HepG2 (cell line): ENCODE results near the gene MYH16. TPM values are rescaled to one million over a fixed set of nuclear protein-coding genes. Genes with fewer than 3 reads are reported as not detected.
"Not testable (repeated sequence)": the region's sequence is repeated elsewhere in the genome, so short reads cannot be mapped to it uniquely, and the experiment has no call there.

Source experiments
- ATAC-seq: fragments of 200-7000 bp; cut with Tn5 transposase; 3 replicates; pipeline ENCODE4 v1.9.1; 2020; ENCODE audit warnings: mild to moderate bottlenecking, moderate library complexity
- BruUV-seq: library from RNA; stranded (reverse); fragments of 400-500 nt; replicated peaks from 2 replicates; lab custom pipeline; 2021; lab: Mats Ljungman, UMichigan
- CTCF ChIA-PET: fragments of 300-600 bp; formaldehyde crosslinking; extraction: SDS; loops from one replicate; lab custom pipeline; 2021; ENCODE audit warnings: low total read pairs, inconsistent platforms, low intra/inter-chr PET ratio; lab: Yijun Ruan, JAX
- POLR2A ChIA-PET: fragments of 350-600 bp; sonication (Branson Sonifier 250); formaldehyde crosslinking; loops from one replicate; lab custom pipeline; 2020; ENCODE audit warnings: antibody characterized with exemption, inconsistent platforms; lab: Yijun Ruan, JAX
- DNase-seq: peaks from one replicate; pipeline ENCODE4 v3.0.0-alpha.2; 2015; ENCODE audit warnings: low spot score
- FAIRE-seq: peaks from 3 replicates; lab custom pipeline; 2011; peaks lifted over from hg19 to GRCh38; lab: Jason Lieb, UNC
- H2AFZ ChIP-seq: one replicate; pipeline ENCODE4 v1.6.1; 2011; ENCODE audit warnings: low read length, inconsistent platforms
- H3K27ac ChIP-seq: fragments of 300-600 bp; 3 replicates; pipeline ENCODE4 v1.8.0; 2011; ENCODE audit warnings: mixed run types, mild to moderate bottlenecking, mixed read lengths, low read length, inconsistent platforms; ENCODE audit not compliant: insufficient read depth; ENCODE audit errors: extremely low read length
- H3K27me3 ChIP-seq, 2 experiments: fragments of 200-600 bp in 1 of 2; 2 replicates in 1 of 2; 3 replicates in 1 of 2; pipeline versions ENCODE4 v1.6.0 to v1.8.0; 2011; ENCODE audit warnings: low read length in 2 of 2, mild to moderate bottlenecking in 2 of 2, moderate library complexity in 2 of 2, inconsistent platforms in 1 of 2; ENCODE audit not compliant: insufficient read depth in 2 of 2, control insufficient read depth in 1 of 2
- H3K36me3 ChIP-seq, 2 experiments: fragments of 200-600 bp in 1 of 2; replicated peaks in 1 of 2; 2 replicates in 1 of 2; 3 replicates in 1 of 2; pipeline versions ENCODE4 v1.5.1 to v1.8.0; 2011; ENCODE audit warnings: low read length in 2 of 2, inconsistent platforms in 1 of 2; ENCODE audit not compliant: insufficient read depth in 2 of 2, control insufficient read depth in 1 of 2
- H3K4me1 ChIP-seq: 2 replicates; pipeline ENCODE4 v1.5.1; 2012; ENCODE audit warnings: low read length, inconsistent platforms; ENCODE audit not compliant: insufficient read depth
- H3K4me2 ChIP-seq: 2 replicates; pipeline ENCODE4 v1.6.0; 2011; ENCODE audit warnings: low read depth, low read length, inconsistent platforms
- H3K4me3 ChIP-seq, 3 experiments: fragments of 200-600 bp in 1 of 3; sonication (generic), shearing (Covaris generic) in 1 of 3; replicated peaks in 1 of 3; 2 replicates each; pipeline ENCODE4 v1.5.1; 2011 to 2016; ENCODE audit warnings: low read length in 3 of 3, inconsistent platforms in 2 of 3, low read depth in 2 of 3, mild to moderate bottlenecking in 2 of 3, control low read depth in 1 of 3, mixed read lengths in 1 of 3; ENCODE audit not compliant: insufficient read depth in 1 of 3
- H3K79me2 ChIP-seq: one replicate; pipeline ENCODE4 v1.6.1; 2011; ENCODE audit warnings: low read length, inconsistent platforms; ENCODE audit not compliant: insufficient read depth
- H3K9ac ChIP-seq: 2 replicates; pipeline ENCODE4 v1.6.0; 2011; ENCODE audit warnings: mild to moderate bottlenecking, low read depth, low read length, inconsistent platforms; ENCODE audit not compliant: insufficient read depth
- H3K9me3 ChIP-seq: 2 replicates; pipeline ENCODE4 v1.5.1; 2012; ENCODE audit warnings: mild to moderate bottlenecking, low read length
- H4K20me1 ChIP-seq: 2 replicates; pipeline ENCODE4 v1.6.0; 2011; ENCODE audit warnings: inconsistent platforms, mild to moderate bottlenecking, low read length, moderate library complexity; ENCODE audit not compliant: insufficient read depth
- CBX2 ChIP-seq, 2 experiments: fragments of 200-600 bp in 1 of 2; sonication (generic); formaldehyde crosslinking in 1 of 2; IDR thresholded peaks; 2 replicates each; pipeline versions ENCODE4 v1.7.0 to v1.8.1; 2018 to 2022; ENCODE audit warnings: low read depth in 2 of 2, low read length in 1 of 2, mild to moderate bottlenecking in 1 of 2, missing genetic modification reagents in 1 of 2
- GFI1 ChIP-seq: sonication (generic); formaldehyde crosslinking; IDR thresholded peaks from 2 replicates; pipeline ENCODE4 v1.5.0; 2020; ENCODE audit warnings: missing genetic modification reagents, mild to moderate bottlenecking, borderline replicate concordance
- MYC ChIP-seq: sonication (generic); formaldehyde crosslinking; IDR thresholded peaks from 2 replicates; pipeline ENCODE4 v1.9.0; 2021; ENCODE audit warnings: missing genetic modification reagents, borderline replicate concordance
- NKX3-1 ChIP-seq: sonication (generic); formaldehyde crosslinking; IDR thresholded peaks from 2 replicates; pipeline ENCODE4 v1.5.0; 2020; ENCODE audit warnings: missing genetic modification reagents
- REPIN1 ChIP-seq: sonication (generic); formaldehyde crosslinking; IDR thresholded peaks from 2 replicates; pipeline ENCODE4 v1.8.0; 2022; ENCODE audit warnings: missing genetic modification reagents, low read depth, mild to moderate bottlenecking, borderline replicate concordance
- WGBS: methylation state at CpG from one replicate; pipeline ENCODE4 v1.1.6; 2017; ENCODE audit warnings: low lambda C conversion rate; 5-methylcytosine and 5-hydroxymethylcytosine counted together
- in situ Hi-C: cut with HindIII; loops from 2 replicates; pipeline ENCODE4 v1.10.0; 2017; ENCODE audit warnings: low pct_unique_long_range_greater_than_20kb; ENCODE audit not compliant: extremely low pct_ligation_motif_present
- intact Hi-C: fragments of 100-400 bp; cut with micrococcal nuclease; formaldehyde crosslinking; loops from one replicate; pipeline ENCODE4 v1.10.0; 2022; ENCODE audit not compliant: unreplicated experiment
- polyA plus RNA-seq, 8 experiments: library from polyadenylated mRNA; depleted of rRNA in 3 of 8; stranded (reverse) in 7 of 8; unstranded in 1 of 8; fragments of >200 nt; fragmentation: Illumina TruSeq in 4 of 8; extraction: Trizol in 4 of 8; gene quantifications; 2 replicates each; pipeline versions ENCODE4 v1.2.1 to v1.2.3, GENCODE V29; 2011 to 2016; ENCODE audit warnings: low read depth in 4 of 8, missing spikeins in 1 of 8, mixed read lengths in 1 of 8; ENCODE audit not compliant: insufficient read depth in 1 of 8
- total RNA-seq, 5 experiments: library from RNA; depleted of rRNA; stranded (reverse); fragments of >200 nt; fragmentation: Illumina TruSeq; extraction: Trizol; gene quantifications; 2 replicates each; pipeline ENCODE4 v1.2.3, GENCODE V29; 2016; ENCODE audit warnings: low read depth in 1 of 5
- TF ChIP-seq, protein P1 (sequence below): IDR thresholded peaks from 2 replicates; pipeline ENCODE4 v1.6.1; 2012; ENCODE audit warnings: inconsistent platforms
- TF ChIP-seq, protein P2 (sequence below): sonication (generic); formaldehyde crosslinking; IDR thresholded peaks from 2 replicates; pipeline ENCODE4 v1.4.0; 2020; ENCODE audit warnings: missing genetic modification reagents

The MYH16 gene
- total and polyA plus RNA-seq, 2 of the 13 experiments (the other 11 are each of a cell fraction or from before 2014, with no cell fraction given): 0.05 to 0.15 TPM

DNA sequence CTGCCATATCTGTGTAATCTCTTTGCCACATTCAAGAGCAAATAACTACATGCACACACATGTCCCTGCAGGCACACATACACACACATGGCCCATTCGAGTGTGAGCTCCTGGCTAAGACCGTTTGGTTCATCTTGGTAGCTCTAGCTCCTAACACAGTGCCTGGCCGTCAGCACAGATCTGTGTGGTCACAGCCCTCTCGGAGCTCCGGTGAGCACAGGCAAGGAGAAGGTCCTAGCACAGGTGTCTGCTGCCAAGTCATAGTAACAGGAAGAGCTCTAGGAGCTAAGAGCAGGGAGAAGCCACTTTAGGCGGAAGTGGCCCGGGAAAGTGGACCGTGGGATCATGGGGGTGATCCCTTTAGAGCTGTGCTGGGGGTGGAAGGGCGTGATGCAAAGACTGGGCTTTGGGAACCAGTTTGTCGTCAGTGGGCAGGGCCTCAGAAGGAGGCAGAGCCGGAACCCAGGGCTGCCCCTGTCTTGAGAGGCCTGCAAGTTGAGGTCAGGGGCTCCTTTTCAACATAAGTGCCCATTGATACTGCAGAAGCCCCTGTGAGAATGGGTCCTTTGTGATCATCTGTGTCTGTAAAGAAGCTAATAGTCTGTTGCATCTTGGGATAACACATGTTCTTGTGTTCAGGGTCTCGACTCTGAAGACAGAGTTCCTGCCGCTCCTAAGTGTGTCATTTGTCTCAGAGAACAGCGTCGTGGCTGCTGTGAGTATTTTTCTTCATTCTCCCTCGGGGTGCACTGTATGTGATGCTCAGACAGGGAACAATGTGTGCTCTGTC lies 85.3 kb downstream of the MYH16 start:
- Histone ChIP-seq H4K20me1 (no peaks in the 10 kb centered on the region), H3K36me3 (peaks cover 18 to 54% of the 10 kb centered on the region in 2 experiments), H3K27me3 (no peaks in the 10 kb centered on the region), H2AFZ (no peak overlapping the region), H3K4me1 (0 out of 2 replicates have a peak, but pooled peaks cover 8% of the 10 kb centered on the region), H3K9ac (no peak overlapping the region), H3K4me3 (no peak overlapping the region), H3K4me2 (no peak overlapping the region), H3K79me2 (no peaks in the 10 kb centered on the region), H3K9me3 (no peaks in the 10 kb centered on the region), H3K27ac (no peak overlapping the region)
- 95% methylated on average over 16 of the region's 16 CpGs for WGBS
- ChIA-PET CTCF (no interaction called here), POLR2A (no interaction called here)
- no TSS peak for BruUV-seq
- ATAC-seq: no peak
- intact Hi-C loops (no loop called here), in situ Hi-C loops (no loop called here)
- TF ChIP-seq, protein P1, sequence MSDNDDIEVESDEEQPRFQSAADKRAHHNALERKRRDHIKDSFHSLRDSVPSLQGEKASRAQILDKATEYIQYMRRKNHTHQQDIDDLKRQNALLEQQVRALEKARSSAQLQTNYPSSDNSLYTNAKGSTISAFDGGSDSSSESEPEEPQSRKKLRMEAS: no peak
- TF ChIP-seq CBX2 (IDR thresholded peaks at IDR 0.05; ENCODE audit: low read depth, low read length): no peak
- TF ChIP-seq CBX2 (CRISPR knock-in tag; IDR thresholded peaks at IDR 0.05; ENCODE audit: low read depth): no peak
- no peak for TF ChIP-seq REPIN1
- no peak for TF ChIP-seq NKX3-1 (CRISPR knock-in tag)
- TF ChIP-seq, protein P2, sequence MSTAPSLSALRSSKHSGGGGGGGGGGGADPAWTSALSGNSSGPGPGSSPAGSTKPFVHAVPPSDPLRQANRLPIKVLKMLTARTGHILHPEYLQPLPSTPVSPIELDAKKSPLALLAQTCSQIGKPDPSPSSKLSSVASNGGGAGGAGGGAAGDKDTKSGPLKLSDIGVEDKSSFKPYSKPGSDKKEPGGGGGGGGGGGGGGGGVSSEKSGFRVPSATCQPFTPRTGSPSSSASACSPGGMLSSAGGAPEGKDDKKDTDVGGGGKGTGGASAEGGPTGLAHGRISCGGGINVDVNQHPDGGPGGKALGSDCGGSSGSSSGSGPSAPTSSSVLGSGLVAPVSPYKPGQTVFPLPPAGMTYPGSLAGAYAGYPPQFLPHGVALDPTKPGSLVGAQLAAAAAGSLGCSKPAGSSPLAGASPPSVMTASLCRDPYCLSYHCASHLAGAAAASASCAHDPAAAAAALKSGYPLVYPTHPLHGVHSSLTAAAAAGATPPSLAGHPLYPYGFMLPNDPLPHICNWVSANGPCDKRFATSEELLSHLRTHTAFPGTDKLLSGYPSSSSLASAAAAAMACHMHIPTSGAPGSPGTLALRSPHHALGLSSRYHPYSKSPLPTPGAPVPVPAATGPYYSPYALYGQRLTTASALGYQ (CRISPR knock-in tag): no peak
- no peak for TF ChIP-seq GFI1 (CRISPR knock-in tag)
- no peak for TF ChIP-seq MYC (CRISPR knock-in tag)
- FAIRE-seq: no peak
- DNase-seq: no peak

DNA sequence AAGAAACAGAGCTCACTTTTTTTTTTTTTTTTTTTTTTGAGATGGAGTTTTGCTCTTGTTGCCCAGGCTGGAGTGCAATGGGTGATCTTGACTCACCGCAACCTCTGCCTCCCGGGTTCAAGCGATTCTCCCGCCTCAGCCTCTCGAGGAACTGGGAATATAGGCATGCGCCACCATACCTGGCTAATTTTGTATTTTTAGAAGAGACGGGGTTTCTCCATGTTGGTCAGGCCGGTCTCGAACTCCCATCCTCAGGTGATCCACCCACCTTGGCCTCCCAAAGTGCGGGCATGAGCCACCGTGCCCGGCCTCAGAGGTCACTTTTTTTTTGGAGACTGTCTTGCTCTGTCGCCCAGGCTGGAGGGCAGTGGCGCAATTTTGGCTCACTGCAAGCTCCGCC lies 85.9 kb downstream of the MYH16 start:
- H3K27ac ChIP-seq, H3K9me3 ChIP-seq, H3K9ac ChIP-seq, FAIRE-seq, ATAC-seq, H3K79me2 ChIP-seq, H3K4me1 ChIP-seq, POLR2A ChIA-PET, H4K20me1 ChIP-seq, DNase-seq, H2AFZ ChIP-seq, BruUV-seq, CTCF ChIA-PET, intact Hi-C loops, H3K27me3 ChIP-seq, H3K4me2 ChIP-seq, in situ Hi-C loops, H3K4me3 ChIP-seq: not testable (repeated sequence)
- H3K36me3 ChIP-seq: peaks cover 20 to 57% of the 10 kb centered on the region in 2 experiments
- 94% methylated on average over 15 of the region's 15 CpGs for WGBS
